ENCODE results near the gene TRPC6.

DNA sequence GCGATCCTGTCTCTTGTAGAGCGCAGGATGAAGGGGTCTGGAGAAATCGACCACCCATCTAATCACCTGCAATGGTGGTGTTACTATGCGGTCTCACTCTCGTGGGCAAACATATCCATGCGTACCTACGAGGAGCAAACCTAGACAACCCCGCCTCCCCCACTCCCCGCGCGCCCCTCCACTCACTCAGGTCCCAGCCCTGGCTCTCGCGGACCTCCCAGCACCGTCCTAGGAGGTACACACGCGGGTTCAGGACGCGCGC is 887 bp downstream of the TRPC6 start:
- TF ChIP-seq ATF2 (IDR thresholded peaks at IDR 0.05; ENCODE audit: low read length) (no peak), CTCF (IDR thresholded peaks at IDR 0.05; ENCODE audit: control extremely low read depth in 1 of 3, insufficient read depth in 1 of 3, low read depth in 1 of 3, low read length in 3 of 3) (no peak), BRCA1 (IDR thresholded peaks at IDR 0.05; ENCODE audit: low read depth, low read length) (no peak), CHD2 (IDR thresholded peaks at IDR 0.05; ENCODE audit: low read length) (no peak), GABPA (IDR thresholded peaks at IDR 0.05; ENCODE audit: borderline replicate concordance, insufficient read depth, low read length) (no peak), SUZ12 (IDR thresholded peaks at IDR 0.05; ENCODE audit: low read length) (no peak), POLR2AphosphoS5 (IDR thresholded peaks at IDR 0.05; ENCODE audit: low read depth, low read length) (no peak), RBBP5 (IDR thresholded peaks at IDR 0.05; ENCODE audit: borderline replicate concordance, low read depth, low read length) (no peak)
